Activated CD8-positive, alpha-beta memory T cell treated with anti-CD3 and anti-CD28 coated beads, Interleukin-2, amount 50 U/mL, for 4 hours (primary cell): ENCODE data around the gene SIDT1.
"Not testable (repeated sequence)": the region's sequence is repeated elsewhere in the genome, so short reads cannot be mapped to it uniquely, and the experiment has no call there.

Experiments used
- DNase-seq: peaks from one replicate; pipeline ENCODE4 v3.0.0-alpha.2; 2020

The SIDT1 gene

GRCh38 chr3:113600418-113601182, 68.2 kb downstream of the SIDT1 start:
- DNase-seq, result no peak

- DNase-seq, result no peak
Measured at GRCh38 chr3:113601240-113601639, 68.9 kb downstream of the SIDT1 start.

GRCh38 chr3:113602256-113602655, 69.9 kb downstream of the SIDT1 start:
- no peak for DNase-seq

- no peak for DNase-seq
Measured at GRCh38 chr3:113602836-113603235, 70.5 kb downstream of the SIDT1 start.

- peak; percentile 15 for DNase-seq
Measured at GRCh38 chr3:113606539-113607218, 74.3 kb downstream of the SIDT1 start.

GRCh38 chr3:113607219-113607596, 74.9 kb downstream of the SIDT1 start:
- no peak for DNase-seq

GRCh38 chr3:113614402-113614801, 82.0 kb downstream of the SIDT1 start:
- DNase-seq, result no peak

- DNase-seq, result no peak
Measured at GRCh38 chr3:113615976-113616375, 83.6 kb downstream of the SIDT1 start.

- no peak for DNase-seq
Measured at GRCh38 chr3:113617726-113618125, 85.4 kb downstream of the SIDT1 start.

- DNase-seq, result no peak
Measured at GRCh38 chr3:113620091-113620490, 87.7 kb downstream of the SIDT1 start.

GRCh38 chr3:113623324-113623723, 91.0 kb downstream of the SIDT1 start:
- no peak for DNase-seq

- no peak for DNase-seq
Measured at GRCh38 chr3:113623811-113624210, 91.5 kb downstream of the SIDT1 start.

- DNase-seq, result no peak
Measured at GRCh38 chr3:113625834-113626233, 93.5 kb downstream of the SIDT1 start.

- DNase-seq, result no peak
Measured at GRCh38 chr3:113626503-113627371, 94.4 kb downstream of the SIDT1 start.

- DNase-seq, result no peak
Measured at GRCh38 chr3:113628316-113628715, 96.0 kb downstream of the SIDT1 start.

GRCh38 chr3:113628788-113629187, 96.4 kb downstream of the SIDT1 start:
- DNase-seq, result no peak

GRCh38 chr3:113629584-113630421, 97.4 kb downstream of the SIDT1 start:
- no peak for DNase-seq

GRCh38 chr3:113630956-113631542, 98.7 kb downstream of the SIDT1 start:
- DNase-seq, result no peak

GRCh38 chr3:113631573-113631972, 99.2 kb downstream of the SIDT1 start:
- DNase-seq, result no peak

GRCh38 chr3:113634782-113635474, 102.6 kb downstream of the SIDT1 start:
- no peak for DNase-seq

- not testable (repeated sequence) for DNase-seq
Measured at GRCh38 chr3:113636034-113636433, 103.7 kb downstream of the SIDT1 start.

GRCh38 chr3:113637756-113638155, 105.4 kb downstream of the SIDT1 start:
- no peak for DNase-seq
